Measurements from ENCODE around the gene PROS1.

- TF ChIP-seq POLR2AphosphoS5 (IDR thresholded peaks at IDR 0.05; ENCODE audit: low read depth, low read length) (no peak), POLR2A (IDR thresholded peaks at IDR 0.05; ENCODE audit: low read depth, low read length) (no peak), TAF1 (IDR thresholded peaks at IDR 0.05; ENCODE audit: low read depth, low read length) (no peak), SPI1 (IDR thresholded peaks at IDR 0.05; ENCODE audit: low read depth, low read length) (no peak), POU2F2 (IDR thresholded peaks at IDR 0.05; ENCODE audit: low read depth, low read length) (no peak)
Observed at GRCh38 chr3:93984618-93985017, 10.9 kb upstream of the PROS1 start.

All from GM12891 (cell line).